Lower leg skin (tissue), 3 donors: Measurements from ENCODE around the gene MAD1L1.

Source experiments
- CTCF ChIP-seq, 3 donors: fragments of 450-650 bp; IDR thresholded peaks; one replicate each; pipeline ENCODE4 v1.5.1; 2016; ENCODE audit warnings: antibody characterized with exemption in 3 of 3, mild to moderate bottlenecking in 3 of 3, moderate library complexity in 2 of 3
- POLR2A ChIP-seq, 2 donors: fragments of 450-650 bp; IDR thresholded peaks; one replicate each; pipeline ENCODE4 v1.6.1; 2016 to 2017; ENCODE audit warnings: antibody characterized with exemption in 2 of 2, mild to moderate bottlenecking in 1 of 2, moderate library complexity in 1 of 2

- TF ChIP-seq CTCF (IDR thresholded peaks at IDR 0.05) (no peak), POLR2A (IDR thresholded peaks at IDR 0.05) (no peak)
Measured at GRCh38 chr7:2097492-2097891, 135.3 kb downstream of the MAD1L1 start.
